Astrocyte (in vitro differentiated cells and primary cell): ENCODE data around the gene RD3L. TPM values are rescaled to one million over a fixed set of nuclear protein-coding genes. Genes with fewer than 3 reads are reported as not detected.

ENCODE experiments used
- DNase-seq: peaks from one replicate; pipeline ENCODE4 v3.0.0-alpha.2; 2010; ENCODE audit warnings: low read depth
- FAIRE-seq: peaks from 2 replicates; lab custom pipeline; 2011; peaks lifted over from hg19 to GRCh38; lab: Jason Lieb, UNC
- H2AFZ ChIP-seq: 2 replicates; pipeline ENCODE4 v1.6.0; 2012; ENCODE audit warnings: low read depth, low read length, inconsistent platforms
- H3K27ac ChIP-seq: 2 replicates; pipeline ENCODE4 v1.5.1; 2011; ENCODE audit warnings: low read depth, low read length, inconsistent platforms
- H3K27me3 ChIP-seq: 2 replicates; pipeline ENCODE4 v1.6.0; 2011; ENCODE audit warnings: low read length, inconsistent platforms; ENCODE audit not compliant: insufficient read depth
- H3K36me3 ChIP-seq: 2 replicates; pipeline ENCODE4 v1.5.1; 2011; ENCODE audit warnings: low read length, inconsistent platforms; ENCODE audit not compliant: insufficient read depth
- H3K4me1 ChIP-seq: 2 replicates; pipeline ENCODE4 v1.5.1; 2011; ENCODE audit warnings: low read length, inconsistent platforms; ENCODE audit not compliant: insufficient read depth
- H3K4me2 ChIP-seq: 2 replicates; pipeline ENCODE4 v1.6.0; 2012; ENCODE audit warnings: low read length, inconsistent platforms
- H3K4me3 ChIP-seq: 2 replicates; pipeline ENCODE4 v1.5.1; 2011; ENCODE audit warnings: low read depth, mild to moderate bottlenecking, low read length, inconsistent platforms; ENCODE audit not compliant: insufficient read depth
- H3K79me2 ChIP-seq: 2 replicates; pipeline ENCODE4 v1.6.0; 2012; ENCODE audit warnings: mild to moderate bottlenecking, low read length, inconsistent platforms; ENCODE audit not compliant: insufficient read depth
- H3K9ac ChIP-seq: 2 replicates; pipeline ENCODE4 v1.6.0; 2012; ENCODE audit warnings: mild to moderate bottlenecking, low read length, inconsistent platforms
- H3K9me3 ChIP-seq: 2 replicates; pipeline ENCODE4 v1.5.1; 2012; ENCODE audit warnings: low read depth, mild to moderate bottlenecking, low read length, inconsistent platforms; ENCODE audit not compliant: insufficient read depth
- H4K20me1 ChIP-seq: 2 replicates; pipeline ENCODE4 v1.6.0; 2012; ENCODE audit warnings: low read length, inconsistent platforms; ENCODE audit not compliant: insufficient read depth
- H3K27ac Mint-ChIP-seq: one replicate; pipeline ENCODE4 v1.8.0; 2021; ENCODE audit warnings: mild to moderate bottlenecking, mixed read lengths; ENCODE audit not compliant: unreplicated experiment
- H3K27me3 Mint-ChIP-seq: one replicate; pipeline ENCODE4 v1.8.0; 2021; ENCODE audit warnings: low read depth, mixed read lengths; ENCODE audit not compliant: unreplicated experiment
- H3K36me3 Mint-ChIP-seq: one replicate; pipeline ENCODE4 v1.8.0; 2021; ENCODE audit warnings: low read depth, mixed read lengths; ENCODE audit not compliant: unreplicated experiment
- H3K4me1 Mint-ChIP-seq: one replicate; pipeline ENCODE4 v1.8.0; 2021; ENCODE audit warnings: low read depth, mixed read lengths; ENCODE audit not compliant: unreplicated experiment
- H3K4me3 Mint-ChIP-seq: one replicate; pipeline ENCODE4 v1.8.0; 2021; ENCODE audit warnings: mild to moderate bottlenecking, moderate library complexity, mixed read lengths; ENCODE audit not compliant: unreplicated experiment
- H3K9me3 Mint-ChIP-seq: one replicate; pipeline ENCODE4 v1.8.0; 2021; ENCODE audit warnings: mild to moderate bottlenecking, mixed read lengths; ENCODE audit not compliant: unreplicated experiment
- CTCF ChIP-seq: IDR thresholded peaks from 2 replicates; pipeline ENCODE4 v1.5.1; 2011; ENCODE audit warnings: low read depth, mild to moderate bottlenecking, inconsistent platforms, low read length, moderate library complexity; ENCODE audit not compliant: insufficient read depth
- EZH2 ChIP-seq: IDR thresholded peaks from 2 replicates; pipeline ENCODE4 v1.6.1; 2012; ENCODE audit warnings: mild to moderate bottlenecking, low read length, inconsistent platforms; ENCODE audit not compliant: insufficient read depth
- total RNA-seq: library from RNA; stranded (reverse); gene quantifications from 2 replicates; pipeline ENCODE4 v1.2.1, GENCODE V29; 2021

RD3L gene
- total RNA-seq, 1 donor from 2014 or later, result not detected

- peaks cover 9% of the 10 kb centered on the region for H3K9me3 Mint-ChIP-seq
- H3K36me3 Mint-ChIP-seq, result no peaks in the 10 kb centered on the region
These were observed 6.9 kb upstream of the RD3L start for GRCh38 chr14:103949131-103949790.

GRCh38 chr14:103948442-103948841, 6.1 kb upstream of the RD3L start:
- H3K79me2 ChIP-seq, result no peaks in the 10 kb centered on the region
- FAIRE-seq (no peak), DNase-seq (no peak)
- TF ChIP-seq CTCF, result no peak
- no peak for TF ChIP-seq EZH2
- no peak overlapping the region for H3K9ac ChIP-seq
- H3K4me3 ChIP-seq, result no peak overlapping the region
- H3K36me3 Mint-ChIP-seq, result no peaks in the 10 kb centered on the region
- no peaks in the 10 kb centered on the region for H4K20me1 ChIP-seq
- H3K27ac Mint-ChIP-seq, result no peak overlapping the region
- H3K27me3 Mint-ChIP-seq, result peaks cover 4% of the 10 kb centered on the region
- H3K4me1 Mint-ChIP-seq, result no peaks in the 10 kb centered on the region
- H3K4me1 ChIP-seq, result no peaks in the 10 kb centered on the region
- H3K4me2 ChIP-seq, result no peak overlapping the region
- H3K27me3 ChIP-seq, result peaks cover 5% of the 10 kb centered on the region
- no peak overlapping the region for H3K27ac ChIP-seq
- H3K4me3 Mint-ChIP-seq, result no peak overlapping the region
- H3K9me3 Mint-ChIP-seq, result peaks cover 9% of the 10 kb centered on the region
- H3K36me3 ChIP-seq, result no peaks in the 10 kb centered on the region
- no peaks in the 10 kb centered on the region for H3K9me3 ChIP-seq
- H2AFZ ChIP-seq, result no peak overlapping the region

More at GRCh38 chr14:103949131-103949790, 6.9 kb upstream of the RD3L start:
- no peaks in the 10 kb centered on the region for H3K36me3 ChIP-seq
- TF ChIP-seq CTCF (no peak), EZH2 (no peak)
- H3K9me3 ChIP-seq, result no peaks in the 10 kb centered on the region
- H3K27me3 ChIP-seq, result peaks cover 3% of the 10 kb centered on the region
- DNase-seq (no peak), FAIRE-seq (no peak)
- H3K27ac Mint-ChIP-seq, result no peak overlapping the region
- no peak overlapping the region for H3K4me2 ChIP-seq
- H4K20me1 ChIP-seq, result no peaks in the 10 kb centered on the region
- H3K9ac ChIP-seq, result no peak overlapping the region
- no peak overlapping the region for H3K27ac ChIP-seq
- H3K4me1 Mint-ChIP-seq, result no peaks in the 10 kb centered on the region
- peaks cover 4% of the 10 kb centered on the region for H3K27me3 Mint-ChIP-seq
- H3K4me1 ChIP-seq, result no peaks in the 10 kb centered on the region
- H2AFZ ChIP-seq, result no peak overlapping the region
- H3K79me2 ChIP-seq, result no peaks in the 10 kb centered on the region
- no peak overlapping the region for H3K4me3 Mint-ChIP-seq
- no peak overlapping the region for H3K4me3 ChIP-seq

GRCh38 chr14:103946975-103947374, 4.6 kb upstream of the RD3L start:
- H3K79me2 ChIP-seq, result no peaks in the 10 kb centered on the region
- H3K9ac ChIP-seq, result no peak overlapping the region
- no peak for TF ChIP-seq CTCF
- no peak for TF ChIP-seq EZH2
- FAIRE-seq (no peak), DNase-seq (no peak)
- Mint-ChIP-seq H3K27ac (no peak overlapping the region), H3K9me3 (peaks cover 9% of the 10 kb centered on the region), H3K36me3 (no peaks in the 10 kb centered on the region), H3K27me3 (peaks cover 6% of the 10 kb centered on the region), H3K4me1 (no peaks in the 10 kb centered on the region), H3K4me3 (no peak overlapping the region)
- no peak overlapping the region for H3K4me3 ChIP-seq
- H3K9me3 ChIP-seq, result no peaks in the 10 kb centered on the region
- H3K27me3 ChIP-seq, result peaks cover 12% of the 10 kb centered on the region
- no peaks in the 10 kb centered on the region for H3K36me3 ChIP-seq
- no peaks in the 10 kb centered on the region for H4K20me1 ChIP-seq
- H3K4me2 ChIP-seq, result no peak overlapping the region
- H3K27ac ChIP-seq, result no peak overlapping the region
- H3K4me1 ChIP-seq, result no peaks in the 10 kb centered on the region
- H2AFZ ChIP-seq, result no peak overlapping the region
